IPS-15b (cell line): ENCODE data around the gene RUNX1.

ENCODE experiments used
- H3K27me3 ChIP-seq: one replicate; pipeline ENCODE4 v1.6.1; 2013; ENCODE audit warnings: low read length; ENCODE audit not compliant: control insufficient read depth, insufficient read depth
- H3K36me3 ChIP-seq: one replicate; pipeline ENCODE4 v1.6.1; 2013; ENCODE audit warnings: low read length; ENCODE audit not compliant: control insufficient read depth, insufficient read depth
- H3K4me1 ChIP-seq: one replicate; pipeline ENCODE4 v1.6.1; 2013; ENCODE audit warnings: mild to moderate bottlenecking, low read length; ENCODE audit not compliant: control insufficient read depth, insufficient read depth
- H3K4me3 ChIP-seq: one replicate; pipeline ENCODE4 v1.5.1; 2013; ENCODE audit warnings: low read depth, low read length
- H3K9ac ChIP-seq: one replicate; pipeline ENCODE4 v1.6.1; 2013; ENCODE audit warnings: low read depth, mild to moderate bottlenecking, low read length
- H3K9me3 ChIP-seq: one replicate; pipeline ENCODE4 v1.6.1; 2013; ENCODE audit warnings: mild to moderate bottlenecking, low read length; ENCODE audit not compliant: control insufficient read depth, insufficient read depth

RUNX1 gene

DNA sequence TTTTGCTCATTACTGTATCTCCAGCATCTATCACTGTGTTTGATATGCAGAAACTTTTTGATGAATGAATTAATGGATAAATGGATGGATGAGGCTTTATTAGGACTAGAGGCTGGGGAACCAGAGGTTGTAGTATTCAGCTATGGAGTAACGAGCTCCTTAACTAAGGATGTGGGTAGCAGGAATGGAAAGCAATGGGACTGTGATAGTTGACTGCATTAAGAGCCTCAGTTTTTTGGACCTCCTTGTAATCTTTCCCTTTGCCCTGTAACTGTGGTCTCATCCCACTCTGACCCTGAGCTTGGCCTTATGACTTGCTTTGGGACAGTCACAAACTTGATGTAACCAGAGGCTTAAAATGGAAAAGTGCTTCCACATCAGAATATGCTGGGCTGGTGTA lies 9.0 kb upstream of the RUNX1 start:
- Histone ChIP-seq H3K4me1 (no peaks in the 10 kb centered on the region), H3K9ac (no peak overlapping the region), H3K27me3 (no peaks in the 10 kb centered on the region), H3K9me3 (no peaks in the 10 kb centered on the region), H3K36me3 (no peaks in the 10 kb centered on the region), H3K4me3 (no peak overlapping the region)

- H3K4me1 ChIP-seq, result no peaks in the 10 kb centered on the region
- no peak overlapping the region for H3K9ac ChIP-seq
- no peaks in the 10 kb centered on the region for H3K9me3 ChIP-seq
- H3K27me3 ChIP-seq, result no peaks in the 10 kb centered on the region
- H3K4me3 ChIP-seq, result no peak overlapping the region
- no peaks in the 10 kb centered on the region for H3K36me3 ChIP-seq
These were observed 8.3 kb upstream of the RUNX1 start for GRCh38 chr21:35057428-35057827.

DNA sequence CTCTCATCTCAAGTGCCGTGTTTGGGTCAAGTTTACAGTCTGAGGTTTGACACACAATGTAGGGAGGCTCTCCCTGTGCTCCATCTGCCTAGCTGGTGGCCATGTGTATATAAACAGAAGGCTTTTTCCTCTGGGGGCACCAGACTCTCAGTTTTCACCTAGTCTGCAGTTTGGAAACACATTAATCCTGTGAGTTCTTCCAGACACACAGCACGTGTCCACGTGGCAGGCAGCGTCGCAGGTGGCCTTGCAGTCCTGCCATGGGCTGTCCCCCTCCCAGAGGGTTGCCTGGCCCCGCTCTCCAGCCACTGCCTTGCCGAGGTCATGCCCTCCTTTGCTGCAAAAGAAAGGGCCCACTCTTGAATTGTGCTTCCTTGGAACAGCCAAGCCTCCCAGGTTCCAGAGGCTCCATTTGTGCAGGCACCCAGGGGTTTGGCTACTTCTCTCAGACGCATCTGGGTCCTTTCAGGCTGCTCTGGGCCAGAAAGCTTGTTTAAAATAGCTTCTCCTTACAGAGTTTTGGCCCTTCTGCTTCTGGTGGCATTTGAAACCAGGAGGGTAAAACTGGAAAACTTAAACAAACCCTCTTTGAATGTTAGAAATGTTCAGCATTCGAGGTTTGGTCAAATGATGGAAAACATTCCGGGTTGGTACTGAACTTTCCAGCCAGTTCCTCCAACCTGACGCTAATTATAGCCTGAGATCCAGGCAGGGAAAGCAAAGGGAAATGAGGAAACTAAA lies 4.4 kb upstream of the RUNX1 start:
- H3K9ac ChIP-seq, result no peak overlapping the region
- H3K36me3 ChIP-seq, result no peaks in the 10 kb centered on the region
- H3K9me3 ChIP-seq, result no peaks in the 10 kb centered on the region
- no peak overlapping the region for H3K4me3 ChIP-seq
- H3K4me1 ChIP-seq, result no peaks in the 10 kb centered on the region
- H3K27me3 ChIP-seq, result no peaks in the 10 kb centered on the region

DNA sequence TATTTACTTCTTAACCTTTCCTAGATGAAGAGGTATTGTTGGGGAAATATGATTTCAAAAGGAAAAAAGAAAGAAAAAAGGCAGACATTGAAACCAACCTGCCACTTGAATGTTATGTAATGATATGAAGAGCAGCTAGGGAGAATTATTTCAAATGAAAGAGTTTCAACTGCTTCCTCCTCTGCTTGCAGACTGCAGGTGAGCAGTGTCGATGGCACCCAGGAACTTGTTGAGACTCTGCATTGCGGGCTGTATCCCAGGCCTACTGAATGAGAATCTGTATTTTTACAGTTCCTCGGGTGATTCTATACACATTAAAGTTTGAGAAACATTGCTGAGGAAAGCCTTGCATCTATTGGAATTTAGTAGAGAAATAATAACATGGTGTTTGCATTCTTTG lies 3.7 kb upstream of the RUNX1 start:
- H3K4me1 ChIP-seq, result no peaks in the 10 kb centered on the region
- no peaks in the 10 kb centered on the region for H3K27me3 ChIP-seq
- H3K9ac ChIP-seq, result no peak overlapping the region
- no peaks in the 10 kb centered on the region for H3K36me3 ChIP-seq
- no peaks in the 10 kb centered on the region for H3K9me3 ChIP-seq
- H3K4me3 ChIP-seq, result no peak overlapping the region

- Histone ChIP-seq H3K4me1 (no peaks in the 10 kb centered on the region), H3K27me3 (no peaks in the 10 kb centered on the region), H3K4me3 (no peak overlapping the region), H3K9me3 (no peaks in the 10 kb centered on the region), H3K9ac (no peak overlapping the region), H3K36me3 (no peaks in the 10 kb centered on the region)
These were observed 2.3 kb upstream of the RUNX1 start for GRCh38 chr21:35051287-35051818.

DNA sequence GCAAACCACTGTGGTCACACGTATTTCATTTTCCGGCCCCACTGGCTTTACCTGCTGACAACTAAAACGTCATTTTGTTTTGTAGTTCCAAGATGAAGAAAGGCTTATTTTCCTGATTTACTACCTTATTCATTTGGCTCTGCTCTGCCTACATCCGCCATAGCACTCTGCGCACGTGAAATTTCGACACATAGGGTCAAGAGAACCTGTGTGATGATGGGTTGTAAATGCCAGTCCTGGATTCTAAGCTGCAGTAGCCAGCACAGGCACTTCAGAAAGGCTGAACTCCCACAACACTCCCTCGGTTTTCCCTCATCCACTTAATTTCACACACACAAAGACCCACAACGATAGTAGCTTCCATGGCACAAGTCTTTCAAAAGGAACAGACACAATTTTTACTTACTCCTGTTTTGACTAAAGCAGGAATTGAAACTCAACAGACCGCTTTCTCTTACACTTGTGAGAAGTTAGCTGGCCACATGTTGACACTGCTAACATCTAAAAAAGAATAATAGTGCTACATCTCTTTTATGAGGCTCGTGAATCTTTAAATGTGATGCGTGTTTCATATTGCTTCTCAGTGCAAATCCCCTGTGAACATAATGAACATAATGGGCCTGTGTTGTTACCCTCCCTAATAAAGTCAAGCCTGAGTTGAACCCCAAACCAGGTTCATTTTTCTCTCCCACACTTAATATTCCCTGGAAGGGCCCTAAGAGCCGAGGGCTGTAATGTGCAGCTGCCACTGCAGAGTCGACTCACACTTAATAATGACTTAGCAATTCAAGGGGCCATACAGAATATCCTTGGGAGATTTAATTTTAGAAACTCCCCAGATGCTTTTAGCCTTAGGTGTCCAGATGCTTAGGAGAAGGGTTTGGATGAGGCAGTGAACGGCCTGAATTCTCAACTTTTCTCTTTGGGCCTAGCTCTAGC lies 1.5 kb upstream of the RUNX1 start:
- H3K36me3 ChIP-seq, result no peaks in the 10 kb centered on the region
- no peak overlapping the region for H3K4me3 ChIP-seq
- no peaks in the 10 kb centered on the region for H3K4me1 ChIP-seq
- H3K9me3 ChIP-seq, result no peaks in the 10 kb centered on the region
- H3K9ac ChIP-seq, result no peak overlapping the region
- H3K27me3 ChIP-seq, result no peaks in the 10 kb centered on the region

DNA sequence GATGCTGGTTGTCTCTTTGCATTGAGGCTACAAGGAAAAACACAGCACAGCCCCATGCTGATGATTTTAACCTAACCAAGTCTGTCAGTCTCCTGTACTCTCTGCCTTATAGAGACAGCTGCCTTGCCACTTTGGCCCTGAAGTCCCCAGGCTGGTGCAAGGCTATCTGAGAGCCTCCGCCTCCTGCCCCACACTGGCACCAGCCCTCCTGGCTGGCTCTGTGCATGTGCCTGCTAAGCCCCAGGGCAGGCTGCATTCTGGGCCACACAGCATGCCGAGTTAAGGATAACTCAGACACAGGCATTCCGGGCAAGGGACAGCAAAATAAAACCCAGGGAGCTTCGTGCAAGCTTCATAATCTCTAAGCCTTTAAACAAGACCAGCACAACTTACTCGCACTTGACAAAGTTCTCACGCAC lies 910 bp downstream of the RUNX1 start:
- Histone ChIP-seq H3K27me3 (peaks cover 2% of the 10 kb centered on the region), H3K4me1 (no peaks in the 10 kb centered on the region), H3K9ac (no peak overlapping the region), H3K36me3 (no peaks in the 10 kb centered on the region), H3K9me3 (no peaks in the 10 kb centered on the region), H3K4me3 (no peak overlapping the region)

GRCh38 chr21:35046880-35047229 lies 2.2 kb downstream of the RUNX1 start:
- no peaks in the 10 kb centered on the region for H3K4me1 ChIP-seq
- peaks cover 2% of the 10 kb centered on the region for H3K27me3 ChIP-seq
- no peaks in the 10 kb centered on the region for H3K9me3 ChIP-seq
- no peak overlapping the region for H3K9ac ChIP-seq
- no peak overlapping the region for H3K4me3 ChIP-seq
- H3K36me3 ChIP-seq, result no peaks in the 10 kb centered on the region

GRCh38 chr21:35046263-35046624 lies 2.9 kb downstream of the RUNX1 start:
- H3K27me3 ChIP-seq, result peaks cover 2% of the 10 kb centered on the region
- H3K36me3 ChIP-seq, result no peaks in the 10 kb centered on the region
- H3K9ac ChIP-seq, result no peak overlapping the region
- no peaks in the 10 kb centered on the region for H3K4me1 ChIP-seq
- no peaks in the 10 kb centered on the region for H3K9me3 ChIP-seq
- no peak overlapping the region for H3K4me3 ChIP-seq

DNA sequence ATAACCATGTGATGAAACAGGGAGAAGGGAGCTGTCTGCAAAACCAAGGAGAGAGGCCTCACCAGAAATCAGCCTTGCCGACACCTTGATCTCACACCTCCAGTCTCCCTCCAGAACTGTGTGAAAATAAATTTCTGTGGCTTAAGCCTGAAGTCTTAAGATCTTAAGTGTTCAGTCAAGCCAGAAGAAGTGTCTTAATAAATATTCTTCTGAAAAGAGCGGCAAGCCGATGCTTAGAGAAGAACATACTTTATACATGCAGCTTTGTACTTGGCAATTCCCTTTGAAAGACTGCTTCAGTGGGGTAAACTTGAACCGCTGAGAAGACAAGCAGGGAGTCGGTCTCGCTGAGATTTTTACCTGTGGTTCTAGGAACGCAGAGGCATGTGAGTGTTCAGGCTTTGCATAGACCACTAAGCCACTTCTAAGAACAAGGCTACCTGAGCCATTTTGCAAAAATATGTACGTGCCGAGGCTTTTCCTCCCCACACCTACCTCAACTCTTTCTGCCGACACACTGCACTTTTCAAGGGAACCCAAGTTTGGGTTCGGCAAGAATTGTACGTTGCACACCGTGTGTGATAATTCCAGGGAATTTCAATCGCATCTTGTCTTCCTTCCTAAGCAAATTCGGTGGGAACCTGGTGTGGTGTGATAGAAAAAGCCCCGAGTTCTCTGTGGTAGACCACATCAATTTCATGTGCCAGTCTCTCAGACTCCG lies 3.4 kb downstream of the RUNX1 start:
- H3K4me3 ChIP-seq, result no peak overlapping the region
- H3K27me3 ChIP-seq, result peaks cover 2% of the 10 kb centered on the region
- H3K9me3 ChIP-seq, result no peaks in the 10 kb centered on the region
- H3K36me3 ChIP-seq, result no peaks in the 10 kb centered on the region
- H3K9ac ChIP-seq, result no peak overlapping the region
- no peaks in the 10 kb centered on the region for H3K4me1 ChIP-seq

DNA sequence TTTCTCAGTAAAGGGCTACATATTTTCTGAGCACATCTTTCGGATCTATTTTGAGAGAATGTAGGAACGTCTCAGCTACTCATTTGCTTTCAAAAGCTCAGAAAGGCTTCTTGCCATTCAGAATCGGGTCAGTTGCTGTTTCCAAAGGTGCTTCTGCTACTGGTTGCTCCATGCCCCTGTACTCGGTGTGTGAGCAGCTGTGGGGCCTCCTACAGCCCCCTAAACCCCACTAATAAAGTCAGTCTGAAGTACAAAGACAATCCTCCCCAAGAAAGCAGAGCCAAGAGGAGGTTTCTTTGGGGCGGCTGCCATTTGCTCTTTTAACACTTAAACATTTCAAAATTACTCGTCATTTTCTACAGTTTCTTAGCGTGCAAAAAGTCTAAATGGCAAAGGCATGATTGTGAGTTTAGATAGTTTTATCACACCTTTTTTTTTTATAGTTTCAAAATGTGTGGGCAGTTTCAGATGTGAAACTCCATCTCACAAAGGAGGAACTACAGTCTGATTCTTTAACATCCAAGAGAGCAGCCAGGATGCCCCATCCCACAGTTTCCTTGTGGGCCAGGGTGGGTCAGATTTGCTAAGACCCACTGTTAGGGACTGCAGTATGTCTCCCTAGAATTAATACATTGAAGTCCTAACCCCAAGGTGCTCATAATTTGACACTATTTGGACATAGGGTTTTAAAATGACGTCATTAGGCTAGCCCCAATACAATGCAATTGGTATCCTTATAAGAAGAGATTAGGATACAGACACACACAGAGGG lies 4.1 kb downstream of the RUNX1 start:
- H3K36me3 ChIP-seq, result no peaks in the 10 kb centered on the region
- H3K9ac ChIP-seq, result no peak overlapping the region
- H3K4me3 ChIP-seq, result no peak overlapping the region
- H3K4me1 ChIP-seq, result no peaks in the 10 kb centered on the region
- H3K9me3 ChIP-seq, result no peaks in the 10 kb centered on the region
- H3K27me3 ChIP-seq, result peaks cover 2% of the 10 kb centered on the region
